ENCODE data around the gene DCLRE1C.
"Not testable (repeated sequence)": the region's sequence is repeated elsewhere in the genome, so short reads cannot be mapped to it uniquely, and the experiment has no call there.

Gene DCLRE1C

DNA sequence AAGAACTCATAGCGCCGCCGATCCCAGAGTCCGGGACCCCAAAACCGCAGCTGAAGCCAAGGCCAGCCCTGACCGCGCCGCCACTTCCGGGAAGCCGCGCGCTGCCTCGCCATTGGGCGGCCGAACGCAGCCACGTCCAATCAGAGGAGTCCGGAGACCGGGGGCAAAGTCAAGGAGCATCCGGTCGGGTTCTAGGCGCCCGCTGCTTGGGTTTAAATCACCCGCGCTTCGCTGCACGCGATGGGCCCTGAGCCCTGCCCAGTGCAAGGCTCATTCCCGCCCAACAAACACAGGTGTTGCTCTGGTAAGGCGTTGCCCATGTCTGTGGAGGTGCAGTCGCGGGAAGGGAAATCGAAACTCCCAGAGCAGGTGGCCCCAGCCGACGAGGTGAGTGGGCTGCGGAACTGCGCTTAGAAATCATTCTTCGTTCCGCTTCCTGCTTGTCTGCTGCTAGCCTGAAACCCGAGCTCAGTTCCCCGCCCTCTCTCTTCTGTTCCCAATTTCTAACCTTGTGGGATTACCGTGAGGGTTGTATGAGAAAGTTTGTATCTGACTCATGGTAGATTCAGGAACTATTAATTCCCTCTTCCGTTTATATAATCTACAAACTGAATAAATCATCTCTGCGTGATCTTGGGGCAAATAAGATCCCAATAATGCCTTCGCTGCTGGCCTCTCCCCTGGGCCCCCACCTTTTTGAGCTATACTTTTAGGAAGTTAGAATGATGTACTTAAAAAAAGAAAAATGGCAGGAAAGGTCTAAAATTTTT lies at the start of gene DCLRE1C:
DCLRE1C (minus strand) TSS at position 96 of the 770 bp plus-strand sequence; CDS start at position 10, 86 bp downstream.
- H3K4me3 ChIP-seq (ENCODE audit: low read length), result peak within 1 kb of the TSS; percentile 72
- peak; percentile 94 for DNase-seq (ENCODE audit: low read depth)
- TF ChIP-seq, protein P1, sequence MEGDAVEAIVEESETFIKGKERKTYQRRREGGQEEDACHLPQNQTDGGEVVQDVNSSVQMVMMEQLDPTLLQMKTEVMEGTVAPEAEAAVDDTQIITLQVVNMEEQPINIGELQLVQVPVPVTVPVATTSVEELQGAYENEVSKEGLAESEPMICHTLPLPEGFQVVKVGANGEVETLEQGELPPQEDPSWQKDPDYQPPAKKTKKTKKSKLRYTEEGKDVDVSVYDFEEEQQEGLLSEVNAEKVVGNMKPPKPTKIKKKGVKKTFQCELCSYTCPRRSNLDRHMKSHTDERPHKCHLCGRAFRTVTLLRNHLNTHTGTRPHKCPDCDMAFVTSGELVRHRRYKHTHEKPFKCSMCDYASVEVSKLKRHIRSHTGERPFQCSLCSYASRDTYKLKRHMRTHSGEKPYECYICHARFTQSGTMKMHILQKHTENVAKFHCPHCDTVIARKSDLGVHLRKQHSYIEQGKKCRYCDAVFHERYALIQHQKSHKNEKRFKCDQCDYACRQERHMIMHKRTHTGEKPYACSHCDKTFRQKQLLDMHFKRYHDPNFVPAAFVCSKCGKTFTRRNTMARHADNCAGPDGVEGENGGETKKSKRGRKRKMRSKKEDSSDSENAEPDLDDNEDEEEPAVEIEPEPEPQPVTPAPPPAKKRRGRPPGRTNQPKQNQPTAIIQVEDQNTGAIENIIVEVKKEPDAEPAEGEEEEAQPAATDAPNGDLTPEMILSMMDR (IDR thresholded peaks at IDR 0.05; ENCODE audit: insufficient read depth, low read depth, low read length, missing control alignments), result no peak

DNA sequence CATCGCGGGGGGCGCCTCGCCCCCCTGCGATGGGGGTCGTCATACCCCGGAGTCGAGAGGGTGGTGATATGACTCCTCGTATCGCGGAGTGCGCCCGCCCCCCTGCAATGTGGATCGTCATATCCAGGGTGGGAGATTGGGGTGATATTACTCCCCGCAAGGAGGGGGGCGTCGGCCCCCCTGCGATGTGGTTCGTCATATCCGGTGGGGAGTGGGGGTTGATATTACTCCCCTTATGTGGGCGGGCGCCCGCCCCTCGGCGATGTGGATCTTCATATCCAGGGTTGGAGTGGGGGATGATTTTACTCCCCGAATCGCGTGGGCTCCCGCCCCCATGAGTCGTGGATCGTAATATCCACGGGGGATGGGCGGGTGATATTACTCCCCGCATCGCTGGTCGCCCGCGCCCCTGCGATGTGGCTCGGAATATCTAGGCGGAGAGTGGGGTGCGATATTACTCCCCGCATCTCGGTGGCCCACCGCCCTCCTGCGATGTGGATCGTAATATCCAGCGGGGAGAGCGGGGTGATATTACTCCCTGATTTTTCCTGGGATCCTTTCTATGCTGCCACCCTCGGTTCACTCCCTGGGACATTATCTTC lies 42.2 kb upstream of the DCLRE1C start:
- H3K4me3 ChIP-seq (ENCODE audit: low read length), result no peak overlapping the region
- TF ChIP-seq, protein P1 (IDR thresholded peaks at IDR 0.05; ENCODE audit: insufficient read depth, low read depth, low read length, missing control alignments), result no peak
- no peak for DNase-seq (ENCODE audit: low read depth)

DNA sequence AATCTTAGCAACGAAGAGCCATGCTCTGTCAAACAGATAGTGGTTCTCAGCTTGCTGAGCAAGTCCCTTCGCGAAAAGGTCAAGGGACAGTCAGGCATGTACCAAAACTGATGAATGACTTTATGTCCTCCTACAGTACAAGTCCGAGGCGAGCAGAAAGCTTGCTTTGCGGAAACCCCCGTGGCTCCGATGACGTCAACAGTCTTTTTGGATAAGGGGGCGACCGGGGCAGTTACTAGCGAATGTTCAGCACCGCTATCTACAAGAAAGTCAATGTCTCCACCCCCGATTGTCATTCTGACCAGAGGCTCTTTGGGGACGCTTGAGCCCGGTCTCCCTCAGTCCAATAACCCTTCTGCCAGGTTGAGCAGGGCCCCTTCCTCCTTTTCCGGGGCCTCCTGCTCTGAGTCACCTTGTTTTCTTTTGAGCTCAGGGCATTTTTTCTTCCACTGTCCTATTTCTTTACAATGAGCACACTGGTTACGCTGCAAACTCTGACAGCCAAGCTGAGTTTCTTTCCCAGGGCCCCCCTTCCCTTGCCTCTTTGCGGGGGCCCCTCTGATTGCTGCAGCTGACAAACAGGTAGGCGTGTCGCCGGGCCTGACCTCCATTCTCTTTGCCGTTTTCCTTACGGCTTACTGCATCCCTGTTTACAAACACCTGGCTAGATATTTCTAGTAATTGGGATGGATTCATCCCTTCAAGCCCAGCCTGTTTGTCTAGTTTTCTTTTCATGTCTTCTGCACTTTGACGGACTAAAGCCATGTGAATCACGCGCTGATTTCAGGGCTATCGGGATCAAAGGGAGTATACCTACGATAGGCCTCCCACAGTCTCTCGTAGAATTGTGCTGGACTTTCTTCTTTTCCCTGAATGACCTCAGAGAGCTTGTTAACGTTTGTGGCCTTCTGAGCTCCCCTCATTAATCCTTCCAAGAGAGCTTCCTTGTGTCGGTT lies 39.9 kb upstream of the DCLRE1C start:
- not testable (repeated sequence) for H3K4me3 ChIP-seq (ENCODE audit: low read length)
- peak; percentile 49 for DNase-seq (ENCODE audit: low read depth)

DNA sequence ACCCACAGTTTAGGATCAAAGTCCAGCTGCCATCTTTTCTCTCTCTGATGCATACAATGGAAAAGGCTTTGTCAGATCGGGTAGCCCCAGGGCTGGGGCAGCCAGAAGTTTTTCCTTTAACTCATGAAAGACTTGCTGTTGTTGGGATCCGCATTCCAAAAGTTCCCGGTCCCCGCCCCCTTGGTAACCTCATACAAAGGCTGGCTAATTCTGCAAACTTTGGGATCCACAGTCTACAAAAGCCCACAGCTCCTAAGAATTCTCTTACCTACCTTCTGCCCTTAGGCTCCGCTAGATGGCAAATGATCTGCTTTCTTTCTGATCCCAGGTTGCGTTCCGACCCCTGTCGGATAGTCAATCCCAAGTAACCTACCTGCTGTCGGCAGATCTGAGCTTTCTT lies 38.4 kb upstream of the DCLRE1C start:
- DNase-seq (ENCODE audit: low read depth); H3K4me3 ChIP-seq (ENCODE audit: low read length): not testable (repeated sequence)

DNA sequence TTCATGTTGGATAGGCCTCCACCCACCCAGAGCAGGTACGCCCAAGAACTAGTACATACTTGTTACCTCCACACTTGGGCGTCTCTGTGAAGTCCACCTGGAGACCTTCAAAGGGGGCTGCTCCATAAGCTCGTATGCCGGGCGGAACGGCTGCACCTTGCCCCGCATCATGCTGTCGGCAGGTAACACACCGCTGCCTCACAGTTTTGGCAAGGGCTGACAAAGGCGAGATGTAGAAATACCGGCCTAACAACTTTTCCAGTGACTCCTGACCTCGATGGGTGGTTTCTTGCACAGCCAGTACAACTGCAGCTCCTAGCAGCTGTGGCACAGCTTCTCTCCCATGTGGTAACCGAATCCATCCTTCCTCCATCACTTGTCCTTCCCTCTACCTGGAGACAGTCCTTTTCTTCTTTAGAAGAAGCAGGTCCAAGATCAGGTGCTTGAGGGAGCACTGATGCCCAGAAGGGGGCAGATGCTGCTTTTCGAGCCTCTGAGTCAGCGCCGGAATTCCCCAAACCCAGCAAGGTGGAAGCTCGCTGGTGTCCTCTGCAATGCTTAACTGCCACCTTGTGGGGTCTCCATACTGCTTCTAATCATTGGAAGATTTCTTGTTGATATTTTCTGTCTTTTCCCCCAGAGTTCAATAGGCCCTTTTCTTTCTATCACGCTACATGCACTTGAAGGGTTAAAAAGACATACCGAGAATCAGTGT lies 37.3 kb upstream of the DCLRE1C start:
- peak; percentile 70 for DNase-seq (ENCODE audit: low read depth)
- H3K4me3 ChIP-seq (ENCODE audit: low read length), result not testable (repeated sequence)
- TF ChIP-seq, protein P1 (IDR thresholded peaks at IDR 0.05; ENCODE audit: insufficient read depth, low read depth, low read length, missing control alignments), result peak; percentile 23

DNA sequence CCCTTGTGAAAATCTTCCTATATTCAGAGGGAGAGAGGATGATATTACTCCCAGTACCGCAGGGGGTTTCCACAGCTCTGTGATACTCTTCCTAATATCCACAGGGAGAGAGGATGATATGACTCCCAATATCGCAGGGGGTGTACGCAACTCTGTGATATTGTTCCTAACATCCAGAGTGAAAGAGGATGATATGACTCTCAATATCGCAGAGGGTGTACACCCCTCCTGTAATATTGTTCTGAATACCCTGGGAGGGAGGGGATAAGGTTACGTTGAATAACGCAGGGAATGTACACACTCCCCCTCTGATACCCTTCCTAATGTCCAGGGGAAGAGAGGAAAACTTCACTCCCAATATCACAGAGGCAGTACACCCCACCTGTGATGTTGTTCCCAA lies 35.7 kb upstream of the DCLRE1C start:
- not testable (repeated sequence) for DNase-seq (ENCODE audit: low read depth)

DNA sequence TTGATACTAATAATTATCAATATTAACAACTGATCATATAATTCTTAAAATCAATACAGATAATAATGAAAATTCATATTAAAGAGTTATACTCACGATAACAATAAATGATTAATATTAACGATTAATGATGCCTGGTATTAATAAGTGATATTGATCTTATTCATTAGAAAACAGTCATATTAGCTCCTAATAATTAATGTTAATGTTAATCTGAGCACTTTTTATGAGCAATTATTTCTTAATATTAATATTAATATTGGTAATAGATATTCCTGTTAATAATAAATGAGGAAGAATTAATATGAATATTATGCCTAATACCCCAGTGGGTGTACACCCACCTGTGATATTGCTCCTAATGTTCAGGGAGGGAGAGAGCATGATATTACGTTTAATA lies 28.8 kb upstream of the DCLRE1C start:
- H3K4me3 ChIP-seq (ENCODE audit: low read length), result no peak overlapping the region
- DNase-seq (ENCODE audit: low read depth), result no peak
- TF ChIP-seq, protein P1 (IDR thresholded peaks at IDR 0.05; ENCODE audit: insufficient read depth, low read depth, low read length, missing control alignments), result no peak

More for the DNA sequence above, 35.7 kb upstream of the DCLRE1C start:
- H3K4me3 ChIP-seq (ENCODE audit: low read length), result not testable (repeated sequence)
